HG03280 (cell line): ENCODE measurements around the gene CRHBP.
"Not testable (repeated sequence)": the region's sequence is repeated elsewhere in the genome, so short reads cannot be mapped to it uniquely, and the experiment has no call there.

Source experiments
- ATAC-seq: cut with Tn5 transposase; IDR thresholded peaks from one replicate; pipeline ENCODE4 v1.9.1; 2021; ENCODE audit warnings: mild to moderate bottlenecking, moderate library complexity; ENCODE audit not compliant: unreplicated experiment

The CRHBP gene

GRCh38 chr5:76958991-76959767 lies 6.3 kb downstream of the CRHBP start:
- ATAC-seq = no peak

GRCh38 chr5:76960004-76960625 lies 7.3 kb downstream of the CRHBP start:
- ATAC-seq = peak; percentile 94

GRCh38 chr5:76964060-76964459 lies 11.2 kb downstream of the CRHBP start:
- ATAC-seq = no peak

- no peak for ATAC-seq
These were observed 18.7 kb downstream of the CRHBP start for GRCh38 chr5:76971511-76971910.

DNA sequence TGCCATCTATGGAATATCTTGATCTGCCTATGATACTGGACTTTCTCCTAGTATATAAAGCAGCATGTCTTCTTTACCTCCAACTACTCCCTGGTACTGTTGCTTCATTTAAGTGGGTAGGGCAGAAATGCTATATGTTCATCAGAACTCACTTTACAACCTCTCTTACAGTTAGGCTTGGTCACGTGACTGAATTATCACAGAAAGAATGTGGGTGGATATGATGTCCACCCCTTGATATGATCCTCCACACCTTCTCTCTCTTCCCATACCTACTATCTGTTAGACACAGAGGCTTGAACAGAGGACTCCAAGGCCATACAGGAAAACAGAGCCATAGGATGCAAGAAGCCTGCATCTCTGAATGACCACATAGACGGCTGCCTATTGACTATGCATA lies 19.8 kb downstream of the CRHBP start:
- no peak for ATAC-seq

DNA sequence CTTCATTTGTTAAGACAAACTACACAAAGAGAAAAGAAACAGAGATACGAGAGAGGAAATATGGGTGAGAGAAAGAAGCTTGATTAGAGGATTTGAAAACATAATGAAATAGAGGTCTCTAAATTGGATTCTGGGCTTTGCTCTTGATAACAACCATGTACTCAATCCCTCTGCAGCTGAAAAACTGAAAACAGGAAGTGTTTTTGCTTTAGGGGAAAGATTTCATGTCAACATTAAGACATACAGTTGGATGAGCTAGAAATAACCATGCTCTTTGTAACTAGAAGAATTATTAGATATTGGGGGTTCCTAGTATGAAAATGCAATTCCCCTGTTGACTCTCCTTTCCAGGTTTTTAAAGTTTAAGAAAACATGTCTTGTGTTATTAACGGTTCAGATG lies 21.9 kb downstream of the CRHBP start:
- no peak for ATAC-seq

- no peak for ATAC-seq
These were observed 26.0 kb downstream of the CRHBP start for GRCh38 chr5:76978869-76979268.

DNA sequence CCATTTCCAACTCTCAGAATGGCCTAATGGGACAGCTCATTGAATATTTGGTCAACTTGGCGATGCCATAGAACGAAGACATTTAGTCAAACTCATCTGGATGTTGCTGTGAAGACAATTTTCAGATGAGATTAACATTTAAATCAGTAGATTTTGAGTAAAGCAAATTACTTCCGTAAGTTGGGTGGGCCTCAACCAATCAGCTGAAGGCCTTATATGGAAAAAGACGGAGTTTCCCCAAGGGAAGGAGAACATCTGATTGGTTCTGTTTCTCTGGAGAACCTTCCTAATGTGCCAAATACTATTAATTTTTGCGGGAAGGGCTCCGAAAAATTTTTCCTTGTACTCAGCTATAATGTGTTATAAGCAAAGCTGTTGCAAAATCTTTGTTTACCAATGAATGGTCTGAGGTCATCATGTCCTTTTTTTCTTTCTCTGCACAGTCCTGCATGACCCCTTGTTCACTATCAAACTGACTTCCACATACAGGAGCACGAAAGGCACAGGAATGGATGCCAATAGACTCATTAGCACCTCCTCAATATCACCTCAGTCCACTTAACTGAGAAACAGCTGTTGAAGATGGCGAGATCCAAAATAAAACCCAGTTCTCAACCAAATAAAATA lies 27.8 kb downstream of the CRHBP start:
- no peak for ATAC-seq

DNA sequence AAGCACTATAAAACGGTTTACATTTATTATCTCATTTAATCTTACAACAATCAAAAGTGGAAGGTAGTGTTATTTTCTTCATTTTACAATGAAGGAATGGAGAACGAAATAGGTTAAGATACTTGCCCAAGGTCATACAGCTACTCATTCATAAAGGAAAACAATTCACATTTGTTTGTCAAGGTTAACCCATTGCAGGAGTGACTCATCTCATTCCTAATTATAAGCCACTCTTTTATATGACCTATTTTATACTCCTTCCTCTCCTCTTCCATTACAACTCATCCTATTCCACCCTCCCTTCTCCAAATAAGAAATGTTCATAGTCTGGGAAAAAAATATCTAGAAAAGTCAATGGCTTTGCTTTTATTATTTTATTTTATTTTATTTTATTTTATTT lies 29.6 kb downstream of the CRHBP start:
- ATAC-seq = no peak

DNA sequence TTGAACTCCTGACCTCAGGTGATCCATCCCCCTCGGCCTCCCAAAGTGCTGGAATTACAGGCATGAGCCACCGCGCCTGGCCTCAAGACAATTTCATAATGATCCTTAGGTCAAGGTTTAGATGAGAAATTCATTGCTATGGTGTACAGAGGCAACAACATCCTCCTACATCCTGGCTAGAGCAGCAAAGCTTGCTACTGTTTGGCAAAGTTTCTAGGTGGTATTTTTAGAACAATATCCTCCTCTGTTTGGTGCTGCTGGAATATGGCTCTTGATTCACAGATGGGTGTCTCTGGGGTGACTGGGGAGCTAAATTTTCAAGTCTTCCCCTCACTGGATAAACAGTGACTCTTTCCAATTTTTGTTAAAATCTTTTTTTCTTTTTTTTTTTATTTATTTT lies 30.6 kb downstream of the CRHBP start:
- no peak for ATAC-seq

DNA sequence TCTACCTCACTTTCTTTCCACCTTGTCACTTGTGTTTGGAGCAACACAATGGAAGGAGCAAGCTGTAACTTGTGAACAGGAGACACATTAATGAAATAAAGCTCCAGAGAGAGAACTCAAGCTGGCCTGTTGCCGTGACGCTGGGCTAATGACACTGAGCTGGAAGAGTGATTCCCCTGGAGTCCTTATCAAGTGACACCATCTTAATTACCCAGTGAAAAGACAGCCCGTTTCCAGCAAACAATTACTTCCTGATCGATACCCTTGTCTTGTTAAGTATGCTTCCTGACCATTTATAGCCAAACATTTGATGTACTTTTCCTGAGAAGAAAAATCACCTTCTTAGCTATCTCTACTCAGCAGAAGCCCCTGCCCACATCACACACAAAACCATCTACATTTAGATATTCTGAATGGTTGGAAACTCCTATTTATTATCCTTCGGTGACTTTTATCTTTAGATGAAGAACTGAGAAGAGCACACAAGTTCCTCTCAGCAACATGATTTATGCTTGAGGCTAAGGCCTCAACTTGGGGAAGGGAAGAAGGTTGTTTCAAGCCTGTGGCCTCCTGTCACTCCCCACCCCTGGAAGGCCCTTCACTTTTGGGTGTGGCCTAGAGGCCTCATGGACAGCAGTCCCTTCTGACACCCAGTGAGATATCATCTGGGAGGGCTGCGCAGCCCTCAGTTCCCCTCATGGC lies 34.1 kb downstream of the CRHBP start:
- no peak for ATAC-seq

DNA sequence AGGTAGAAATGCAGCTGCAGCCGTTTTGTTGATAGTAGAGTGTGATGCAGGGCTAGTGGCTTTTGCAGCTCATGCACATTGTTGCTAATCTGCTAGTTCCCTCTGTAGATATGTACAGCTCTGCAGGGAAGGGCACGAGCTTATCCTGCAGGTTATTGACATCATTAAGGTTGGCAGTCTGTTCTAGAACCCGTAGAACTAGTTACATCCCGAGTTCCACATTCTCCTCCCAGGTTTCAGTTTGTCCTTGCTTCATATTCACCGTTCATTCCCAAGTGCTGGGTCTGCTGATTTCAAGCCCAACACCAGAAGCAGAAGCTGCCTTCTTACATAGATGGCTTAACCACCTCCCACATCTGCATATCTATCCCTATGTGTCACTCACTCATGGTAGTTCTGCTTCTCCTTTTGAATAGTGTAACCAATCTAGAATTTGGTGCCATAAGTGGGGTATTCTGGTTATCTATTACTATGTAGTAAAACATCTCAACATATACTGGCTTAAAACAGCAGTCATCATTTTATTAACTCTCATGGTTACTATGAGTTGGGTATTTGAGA lies 38.1 kb downstream of the CRHBP start:
- ATAC-seq = no peak

GRCh38 chr5:76993436-76993835 lies 40.6 kb downstream of the CRHBP start:
- ATAC-seq = not testable (repeated sequence)

DNA sequence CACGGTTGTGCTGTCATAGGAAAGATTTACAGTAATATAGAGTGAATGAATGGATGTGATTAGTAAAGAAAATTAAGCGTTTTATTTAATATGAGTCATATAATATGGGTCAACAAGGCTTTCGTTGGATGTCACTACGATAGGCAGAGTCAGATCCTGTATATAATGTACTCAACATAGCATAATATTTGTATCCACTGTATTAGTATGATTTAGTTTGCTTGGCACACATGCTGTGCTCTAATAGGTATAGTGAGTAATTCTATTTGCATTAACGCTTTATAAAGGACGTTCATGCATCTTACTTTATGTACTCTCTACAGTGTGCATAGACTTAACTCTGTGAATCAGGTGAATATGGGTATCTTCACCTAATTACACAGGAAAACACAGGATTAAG lies 41.5 kb downstream of the CRHBP start:
- ATAC-seq = no peak

DNA sequence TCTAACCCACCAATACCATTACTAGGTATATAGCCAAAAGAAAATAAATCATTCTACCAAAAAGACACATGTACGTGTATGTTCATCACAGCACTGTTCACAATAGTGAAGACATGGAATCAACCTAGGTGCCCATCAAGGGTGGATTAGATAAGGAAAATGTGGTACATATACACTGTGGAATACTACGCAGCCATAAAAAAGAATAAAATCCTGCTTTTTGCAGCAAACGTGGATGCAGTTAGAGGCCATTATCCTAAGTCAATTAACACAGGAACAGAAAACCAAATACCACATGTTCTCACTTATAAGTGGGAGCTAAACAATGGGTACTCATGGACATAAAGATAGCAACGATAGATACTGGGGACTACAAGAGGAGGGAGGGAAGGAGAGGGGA lies 45.4 kb downstream of the CRHBP start:
- not testable (repeated sequence) for ATAC-seq

GRCh38 chr5:76999451-76999850 lies 46.6 kb downstream of the CRHBP start:
- ATAC-seq = no peak

GRCh38 chr5:77003246-77003645 lies 50.4 kb downstream of the CRHBP start:
- ATAC-seq = no peak

- no peak for ATAC-seq
These were observed 53.3 kb downstream of the CRHBP start for GRCh38 chr5:77006124-77006523.

GRCh38 chr5:77008413-77008812 lies 55.6 kb downstream of the CRHBP start:
- no peak for ATAC-seq

DNA sequence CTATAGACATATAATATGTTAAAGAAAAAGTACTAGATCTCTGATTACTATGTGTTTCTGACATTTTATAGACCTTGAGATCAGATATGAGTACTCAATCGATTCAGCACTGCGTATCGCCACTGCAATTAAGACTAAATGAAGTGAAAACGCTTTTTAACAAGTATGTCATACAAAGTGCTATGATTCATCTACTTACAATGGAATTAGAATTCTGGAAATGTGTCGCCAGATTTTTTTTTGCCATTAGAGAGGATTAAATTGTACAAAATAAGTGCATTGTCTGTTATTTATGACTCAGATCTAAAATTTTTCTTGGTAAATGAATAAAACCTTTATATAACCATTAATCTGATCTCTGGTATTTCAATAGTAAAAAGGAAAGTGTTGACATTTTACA lies 57.4 kb downstream of the CRHBP start:
- no peak for ATAC-seq

- ATAC-seq = no peak
These were observed 58.7 kb downstream of the CRHBP start for GRCh38 chr5:77011498-77011897.
